BE2C (cell line): ENCODE measurements around the gene ERLIN1.

Experiments
- DNase-seq: peaks from one replicate; pipeline ENCODE4 v3.0.0-alpha.2; 2020
- H3K27me3 ChIP-seq: fragments of 250-450 bp; sonication (Bioruptor Pico); 2 replicates; pipeline ENCODE4 v1.5.1; 2020; ENCODE audit warnings: mild to moderate bottlenecking
- H3K36me3 ChIP-seq: fragments of 250-450 bp; sonication (Bioruptor Pico); 2 replicates; pipeline ENCODE4 v1.5.1; 2020; ENCODE audit warnings: mild to moderate bottlenecking
- H3K4me1 ChIP-seq: fragments of 250-450 bp; sonication (Bioruptor Pico); 2 replicates; pipeline ENCODE4 v1.5.1; 2020
- H3K4me3 ChIP-seq: 2 replicates; pipeline ENCODE4 v1.5.1; 2011; ENCODE audit warnings: low read depth, low read length
- H3K9me3 ChIP-seq: fragments of 250-450 bp; sonication (Bioruptor Pico); 2 replicates; pipeline ENCODE4 v1.5.1; 2020
- CTCF ChIP-seq: IDR thresholded peaks from 2 replicates; pipeline ENCODE4 v1.5.1; 2012; ENCODE audit warnings: mild to moderate bottlenecking, low read depth, low read length

The ERLIN1 gene

GRCh38 chr10:100167553-100168312 is 18.1 kb downstream of the ERLIN1 start:
- Histone ChIP-seq H3K4me1 (no peaks in the 10 kb centered on the region), H3K4me3 (no peak overlapping the region), H3K9me3 (no peaks in the 10 kb centered on the region), H3K27me3 (no peaks in the 10 kb centered on the region), H3K36me3 (peaks cover 13% of the 10 kb centered on the region; the same call in 1 of the 2 replicates)
- no peak for TF ChIP-seq CTCF
- DNase-seq, result no peak

- Histone ChIP-seq H3K36me3 (peaks cover 13% of the 10 kb centered on the region), H3K4me1 (no peaks in the 10 kb centered on the region), H3K4me3 (no peak overlapping the region)
Observed at GRCh38 chr10:100163704-100164621, 21.9 kb downstream of the ERLIN1 start.

GRCh38 chr10:100162696-100163095 is 23.1 kb downstream of the ERLIN1 start:
- no peak for TF ChIP-seq CTCF
- DNase-seq, result no peak
- Histone ChIP-seq H3K4me3 (no peak overlapping the region), H3K9me3 (no peaks in the 10 kb centered on the region), H3K36me3 (peaks cover 13% of the 10 kb centered on the region), H3K27me3 (no peaks in the 10 kb centered on the region), H3K4me1 (no peaks in the 10 kb centered on the region)

More at GRCh38 chr10:100163704-100164621, 21.9 kb downstream of the ERLIN1 start:
- Histone ChIP-seq H3K9me3 (no peaks in the 10 kb centered on the region), H3K27me3 (no peaks in the 10 kb centered on the region)
- TF ChIP-seq CTCF, result no peak
- DNase-seq, result no peak

- H3K27me3 ChIP-seq, result no peaks in the 10 kb centered on the region
- H3K4me3 ChIP-seq, result no peak overlapping the region
- peaks cover 3% of the 10 kb centered on the region; the same call in 1 of the 2 replicates for H3K4me1 ChIP-seq
- DNase-seq, result no peak
- TF ChIP-seq CTCF, result no peak
- no peaks in the 10 kb centered on the region for H3K9me3 ChIP-seq
- H3K36me3 ChIP-seq, result peaks cover 21% of the 10 kb centered on the region
Observed at GRCh38 chr10:100158044-100158805, 27.6 kb downstream of the ERLIN1 start.

GRCh38 chr10:100157156-100157555 is 28.7 kb downstream of the ERLIN1 start:
- Histone ChIP-seq H3K27me3 (no peaks in the 10 kb centered on the region), H3K4me3 (no peak overlapping the region), H3K9me3 (no peaks in the 10 kb centered on the region), H3K4me1 (peaks cover 3% of the 10 kb centered on the region; the same call in 1 of the 2 replicates), H3K36me3 (peaks cover 25% of the 10 kb centered on the region)
- no peak for TF ChIP-seq CTCF
- no peak for DNase-seq
